CD14-positive monocyte (primary cell): ENCODE results near the gene POT1. TPM values are rescaled to one million over a fixed set of nuclear protein-coding genes. Genes with fewer than 3 reads are reported as not detected.
A peak's percentile ranks its signal among the peaks of the same experiment; 100 is the strongest.

ENCODE experiments used
- DNase-seq, 3 donors: peaks; one replicate each; pipeline ENCODE4 v3.0.0-alpha.2; 2011 to 2022
- H2AFZ ChIP-seq: 2 replicates; pipeline ENCODE4 v1.6.0; 2012; ENCODE audit warnings: mild to moderate bottlenecking, low read depth, low read length, inconsistent platforms; ENCODE audit not compliant: insufficient read depth, poor library complexity, severe bottlenecking
- H3K27ac ChIP-seq, 2 donors: 1 replicate in 1 of 2; 2 replicates in 1 of 2; pipeline ENCODE4 v1.5.1; 2012 to 2013; ENCODE audit warnings: low read length in 2 of 2, control low read depth in 1 of 2, inconsistent platforms in 1 of 2, low read depth in 1 of 2, mild to moderate bottlenecking in 1 of 2
- H3K27me3 ChIP-seq, 2 donors: one replicate each; pipeline versions ENCODE4 v1.6.0 to v1.6.1; 2011 to 2013; ENCODE audit warnings: low read length in 2 of 2; ENCODE audit not compliant: control insufficient read depth in 2 of 2, insufficient read depth in 2 of 2
- H3K36me3 ChIP-seq, 2 donors: replicated peaks in 1 of 2; 1 replicate in 1 of 2; 2 replicates in 1 of 2; pipeline versions ENCODE4 v1.5.1 to v1.6.1; 2012 to 2013; ENCODE audit warnings: low read length in 2 of 2, control low read depth in 1 of 2, inconsistent platforms in 1 of 2, mild to moderate bottlenecking in 1 of 2; ENCODE audit not compliant: insufficient read depth in 2 of 2, control insufficient read depth in 1 of 2
- H3K4me1 ChIP-seq, 2 donors: 1 replicate in 1 of 2; 2 replicates in 1 of 2; pipeline versions ENCODE4 v1.5.1 to v1.6.1; 2012 to 2013; ENCODE audit warnings: low read length in 2 of 2, control low read depth in 1 of 2, inconsistent platforms in 1 of 2, mild to moderate bottlenecking in 1 of 2, moderate library complexity in 1 of 2; ENCODE audit not compliant: insufficient read depth in 2 of 2, control insufficient read depth in 1 of 2
- H3K4me2 ChIP-seq: replicated peaks from 2 replicates; pipeline ENCODE3; 2012; ENCODE audit warnings: low read length, moderate library complexity, mild to moderate bottlenecking; ENCODE audit not compliant: poor library complexity, severe bottlenecking; ENCODE audit errors: extremely low read depth
- H3K4me3 ChIP-seq, 3 experiments: fragments of 200-600 bp in 1 of 3; sonication (generic) in 1 of 3; replicated peaks in 1 of 3; 1 replicate in 2 of 3; 2 replicates in 1 of 3; pipeline ENCODE4 v1.5.1; 2011 to 2013; ENCODE audit warnings: low read length in 3 of 3, mild to moderate bottlenecking in 3 of 3, control low read depth in 2 of 3, low read depth in 2 of 3, inconsistent platforms in 1 of 3, moderate library complexity in 1 of 3
- H3K79me2 ChIP-seq: 2 replicates; pipeline ENCODE4 v1.6.0; 2012; ENCODE audit warnings: mild to moderate bottlenecking, control low read depth, inconsistent platforms, low read length, moderate library complexity; ENCODE audit not compliant: insufficient read depth
- H3K9ac ChIP-seq: 2 replicates; pipeline ENCODE4 v1.6.0; 2017; ENCODE audit warnings: low read length, mild to moderate bottlenecking; ENCODE audit not compliant: insufficient read depth, poor library complexity, severe bottlenecking
- H3K9me3 ChIP-seq, 2 donors: replicated peaks in 1 of 2; 1 replicate in 1 of 2; 2 replicates in 1 of 2; pipeline versions ENCODE4 v1.5.1 to v1.6.1; 2012 to 2013; ENCODE audit warnings: low read length in 2 of 2, control low read depth in 1 of 2; ENCODE audit not compliant: control insufficient read depth in 1 of 2, insufficient read depth in 1 of 2
- H4K20me1 ChIP-seq: 2 replicates; pipeline ENCODE4 v1.6.0; 2012; ENCODE audit warnings: mild to moderate bottlenecking, low read length, control low read depth, moderate library complexity; ENCODE audit not compliant: insufficient read depth
- H3K27ac Mint-ChIP-seq, 7 donors: one replicate each; pipeline ENCODE4 v1.8.0; 2020; ENCODE audit warnings: mild to moderate bottlenecking in 7 of 7, mixed read lengths in 7 of 7, moderate library complexity in 6 of 7, inconsistent platforms in 2 of 7
- H3K27me3 Mint-ChIP-seq, 3 donors: one replicate each; pipeline ENCODE4 v1.8.0; 2021 to 2022; ENCODE audit warnings: low read depth in 3 of 3, mild to moderate bottlenecking in 3 of 3, mixed read lengths in 3 of 3, moderate library complexity in 3 of 3, inconsistent platforms in 1 of 3
- H3K36me3 Mint-ChIP-seq, 2 donors: one replicate each; pipeline ENCODE4 v1.8.0; 2020; ENCODE audit warnings: mixed read lengths in 2 of 2, inconsistent platforms in 1 of 2, mild to moderate bottlenecking in 1 of 2
- H3K4me1 Mint-ChIP-seq: one replicate; pipeline ENCODE4 v1.8.0; 2020; ENCODE audit warnings: mild to moderate bottlenecking, mixed read lengths
- H3K4me3 Mint-ChIP-seq, 2 donors: one replicate each; pipeline ENCODE4 v1.8.0; 2020; ENCODE audit warnings: mild to moderate bottlenecking in 2 of 2, mixed read lengths in 2 of 2, moderate library complexity in 1 of 2
- H3K9me3 Mint-ChIP-seq, 7 donors: one replicate each; pipeline ENCODE4 v1.8.0; 2020 to 2022; ENCODE audit warnings: mixed read lengths in 7 of 7, mild to moderate bottlenecking in 6 of 7, moderate library complexity in 6 of 7, inconsistent platforms in 2 of 7
- WGBS: methylation state at CpG from one replicate; pipeline ENCODE4 v1.1.5; 2013; ENCODE audit warnings: missing lambda C conversion rate; ENCODE audit not compliant: insufficient coverage; 5-methylcytosine and 5-hydroxymethylcytosine counted together
- intact Hi-C, 2 donors: fragments of 100-400 bp; cut with micrococcal nuclease; formaldehyde crosslinking; loops; one replicate each; pipeline versions ENCODE4 v1.15.0 to v1.15.1; 2023
- polyA plus RNA-seq, 3 donors: library from polyadenylated mRNA; depleted of rRNA in 1 of 3; unstranded in 2 of 3; stranded (reverse) in 1 of 3; fragments of 300-500 nt in 2 of 3; fragments of >200 nt in 1 of 3; fragmentation: Illumina TruSeq in 2 of 3; gene quantifications; 1 replicate in 2 of 3; 2 replicates in 1 of 3; pipeline ENCODE4 v1.2.3, GENCODE V29; 2012 to 2021
- TF ChIP-seq, protein P1 (sequence below): fragments of 200-600 bp; IDR thresholded peaks from one replicate; pipeline ENCODE4 v1.8.0; 2022; ENCODE audit warnings: antibody characterized with exemption, mild to moderate bottlenecking

Gene POT1
- polyA plus RNA-seq, 3 donors: 6.7 to 12.2 (median 10.4) TPM

DNA sequence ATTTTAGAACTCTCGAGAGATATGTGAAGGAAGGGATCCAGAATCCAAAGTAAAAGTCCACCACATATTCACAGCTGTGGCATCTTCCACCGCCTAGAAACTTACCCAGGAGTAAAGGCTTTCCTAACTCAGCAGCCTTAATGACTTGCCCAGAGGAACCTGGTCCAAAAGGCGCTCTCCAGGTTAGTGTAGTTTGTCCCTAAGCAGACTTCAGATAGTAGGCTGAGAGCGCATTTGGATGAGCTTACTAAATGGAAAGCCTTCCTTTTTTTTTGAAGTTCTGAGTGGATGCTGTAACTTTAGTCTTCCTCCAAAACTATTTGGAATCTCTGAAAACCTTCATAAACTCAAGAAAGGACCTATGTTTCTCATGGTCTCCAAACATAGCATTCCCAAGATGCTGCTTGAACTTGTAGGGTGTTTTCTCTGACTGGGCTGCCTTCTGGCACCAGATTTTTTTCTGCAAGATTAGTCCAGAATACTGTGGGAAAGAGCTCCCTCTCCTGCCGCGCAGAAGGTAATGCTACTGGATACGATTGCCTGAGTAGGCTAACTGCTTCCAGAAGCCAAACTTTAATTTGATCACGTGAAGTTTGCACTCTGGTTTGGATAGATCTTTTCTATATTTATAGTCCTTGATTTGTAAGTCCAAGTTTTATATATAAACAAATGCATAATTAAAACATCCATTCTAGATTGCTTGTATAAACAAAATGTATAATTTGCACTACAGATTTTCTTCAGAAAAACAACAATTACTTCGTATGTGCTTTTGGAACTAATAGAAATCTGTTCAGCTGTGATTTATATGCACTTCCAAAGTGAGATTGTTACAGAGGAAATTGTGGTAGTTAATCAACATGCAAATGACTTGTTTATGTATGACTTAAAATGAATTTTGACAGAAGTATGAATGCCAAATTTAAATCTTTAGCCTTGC, 144.5 kb downstream of the POT1 start:
- Histone ChIP-seq H3K4me2 (no peak overlapping the region), H3K36me3 (no peaks in the 10 kb centered on the region), H3K9ac (no peak overlapping the region), H3K79me2 (no peaks in the 10 kb centered on the region), H3K27ac (no peak overlapping the region), H3K4me3 (no peak overlapping the region), H4K20me1 (no peaks in the 10 kb centered on the region), H2AFZ (no peak overlapping the region), H3K27me3 (peaks cover 0 to 2% of the 10 kb centered on the region in 2 donors), H3K4me1 (no peaks in the 10 kb centered on the region), H3K9me3 (no peaks in the 10 kb centered on the region)
- H3K9me3 Mint-ChIP-seq: no peaks in the 10 kb centered on the region
- H3K4me1 Mint-ChIP-seq: no peaks in the 10 kb centered on the region
- DNase-seq: no peak
- intact Hi-C loops: no loop called here
- H3K4me3 Mint-ChIP-seq: no peak overlapping the region
- WGBS: 10% methylated on average over 2 of the region's 9 CpGs
- no peak overlapping the region for H3K27ac Mint-ChIP-seq
- no peaks in the 10 kb centered on the region for H3K36me3 Mint-ChIP-seq
- TF ChIP-seq, protein P1, sequence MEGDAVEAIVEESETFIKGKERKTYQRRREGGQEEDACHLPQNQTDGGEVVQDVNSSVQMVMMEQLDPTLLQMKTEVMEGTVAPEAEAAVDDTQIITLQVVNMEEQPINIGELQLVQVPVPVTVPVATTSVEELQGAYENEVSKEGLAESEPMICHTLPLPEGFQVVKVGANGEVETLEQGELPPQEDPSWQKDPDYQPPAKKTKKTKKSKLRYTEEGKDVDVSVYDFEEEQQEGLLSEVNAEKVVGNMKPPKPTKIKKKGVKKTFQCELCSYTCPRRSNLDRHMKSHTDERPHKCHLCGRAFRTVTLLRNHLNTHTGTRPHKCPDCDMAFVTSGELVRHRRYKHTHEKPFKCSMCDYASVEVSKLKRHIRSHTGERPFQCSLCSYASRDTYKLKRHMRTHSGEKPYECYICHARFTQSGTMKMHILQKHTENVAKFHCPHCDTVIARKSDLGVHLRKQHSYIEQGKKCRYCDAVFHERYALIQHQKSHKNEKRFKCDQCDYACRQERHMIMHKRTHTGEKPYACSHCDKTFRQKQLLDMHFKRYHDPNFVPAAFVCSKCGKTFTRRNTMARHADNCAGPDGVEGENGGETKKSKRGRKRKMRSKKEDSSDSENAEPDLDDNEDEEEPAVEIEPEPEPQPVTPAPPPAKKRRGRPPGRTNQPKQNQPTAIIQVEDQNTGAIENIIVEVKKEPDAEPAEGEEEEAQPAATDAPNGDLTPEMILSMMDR: peak; percentile 40
- H3K27me3 Mint-ChIP-seq: peaks cover 1 to 8% (median 1%) of the 10 kb centered on the region in 3 donors

GRCh38 chr7:124783271-124783670, 146.4 kb downstream of the POT1 start:
- Histone ChIP-seq H3K4me3 (no peak overlapping the region), H3K27ac (no peak overlapping the region), H3K9me3 (no peaks in the 10 kb centered on the region), H3K9ac (no peak overlapping the region), H3K4me2 (no peak overlapping the region), H2AFZ (no peak overlapping the region), H3K79me2 (no peaks in the 10 kb centered on the region), H4K20me1 (no peaks in the 10 kb centered on the region), H3K27me3 (no peaks in the 10 kb centered on the region), H3K4me1 (no peaks in the 10 kb centered on the region), H3K36me3 (no peaks in the 10 kb centered on the region)
- no peak for DNase-seq
- no peak overlapping the region for H3K4me3 Mint-ChIP-seq
- H3K9me3 Mint-ChIP-seq: no peaks in the 10 kb centered on the region
- no CpG with 5 or more reads among the region's 5 CpGs for WGBS
- intact Hi-C loops: no loop called here
- TF ChIP-seq, protein P1: no peak
- H3K27ac Mint-ChIP-seq: no peak overlapping the region
- H3K27me3 Mint-ChIP-seq: peaks cover 1 to 10% (median 1%) of the 10 kb centered on the region in 3 donors
- no peaks in the 10 kb centered on the region for H3K36me3 Mint-ChIP-seq
- no peaks in the 10 kb centered on the region for H3K4me1 Mint-ChIP-seq
